Measurements from ENCODE around the gene MEIOC.

The MEIOC gene

DNA sequence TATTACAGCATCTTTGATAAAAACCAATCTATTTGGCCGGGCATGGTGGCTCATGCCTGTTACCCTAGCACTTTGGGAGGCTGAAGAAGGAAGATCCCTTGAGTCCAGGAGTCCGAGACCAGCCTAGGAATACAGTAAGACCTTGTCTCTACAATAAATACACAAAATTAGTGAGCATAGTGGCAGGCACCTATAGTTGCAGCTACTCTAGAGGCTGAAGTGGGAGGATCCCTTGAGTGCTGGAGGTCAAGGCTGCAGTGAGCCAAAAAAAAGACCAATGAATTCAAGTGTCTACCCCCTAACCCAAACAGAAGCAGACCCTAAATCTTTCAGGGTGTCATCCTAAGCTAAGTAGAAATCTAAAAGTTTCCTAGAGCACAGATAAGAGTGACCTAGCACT, 7.3 kb upstream of the MEIOC start:
- H3K4me3 ChIP-seq (ENCODE audit: low read length) = no peak overlapping the region
- DNase-seq (ENCODE audit: low read depth) = no peak
- TF ChIP-seq, protein P1, sequence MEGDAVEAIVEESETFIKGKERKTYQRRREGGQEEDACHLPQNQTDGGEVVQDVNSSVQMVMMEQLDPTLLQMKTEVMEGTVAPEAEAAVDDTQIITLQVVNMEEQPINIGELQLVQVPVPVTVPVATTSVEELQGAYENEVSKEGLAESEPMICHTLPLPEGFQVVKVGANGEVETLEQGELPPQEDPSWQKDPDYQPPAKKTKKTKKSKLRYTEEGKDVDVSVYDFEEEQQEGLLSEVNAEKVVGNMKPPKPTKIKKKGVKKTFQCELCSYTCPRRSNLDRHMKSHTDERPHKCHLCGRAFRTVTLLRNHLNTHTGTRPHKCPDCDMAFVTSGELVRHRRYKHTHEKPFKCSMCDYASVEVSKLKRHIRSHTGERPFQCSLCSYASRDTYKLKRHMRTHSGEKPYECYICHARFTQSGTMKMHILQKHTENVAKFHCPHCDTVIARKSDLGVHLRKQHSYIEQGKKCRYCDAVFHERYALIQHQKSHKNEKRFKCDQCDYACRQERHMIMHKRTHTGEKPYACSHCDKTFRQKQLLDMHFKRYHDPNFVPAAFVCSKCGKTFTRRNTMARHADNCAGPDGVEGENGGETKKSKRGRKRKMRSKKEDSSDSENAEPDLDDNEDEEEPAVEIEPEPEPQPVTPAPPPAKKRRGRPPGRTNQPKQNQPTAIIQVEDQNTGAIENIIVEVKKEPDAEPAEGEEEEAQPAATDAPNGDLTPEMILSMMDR (IDR thresholded peaks at IDR 0.05; ENCODE audit: insufficient read depth, low read depth, low read length, missing control alignments) = no peak

DNA sequence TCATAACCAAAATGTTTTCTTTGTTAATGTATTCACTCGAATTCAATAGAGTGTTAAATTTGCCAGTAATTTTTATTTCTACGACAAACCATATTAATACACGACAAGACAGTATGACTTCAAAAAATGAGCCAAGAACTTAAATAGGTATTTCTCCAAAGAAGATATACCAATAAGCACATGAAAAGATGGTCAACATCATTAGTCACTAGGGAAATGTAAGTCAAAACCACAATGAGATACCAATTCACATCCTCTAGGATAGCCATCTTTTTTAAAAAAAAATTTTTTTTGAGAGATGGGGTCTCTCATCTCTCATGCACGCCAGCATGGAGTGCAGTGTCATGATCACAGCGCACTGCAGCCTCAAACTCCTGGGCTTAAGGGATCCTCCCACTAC, 5.0 kb upstream of the MEIOC start:
- no peak overlapping the region for H3K4me3 ChIP-seq (ENCODE audit: low read length)
- TF ChIP-seq, protein P1 (IDR thresholded peaks at IDR 0.05; ENCODE audit: insufficient read depth, low read depth, low read length, missing control alignments) = no peak
- no peak for DNase-seq (ENCODE audit: low read depth)

DNA sequence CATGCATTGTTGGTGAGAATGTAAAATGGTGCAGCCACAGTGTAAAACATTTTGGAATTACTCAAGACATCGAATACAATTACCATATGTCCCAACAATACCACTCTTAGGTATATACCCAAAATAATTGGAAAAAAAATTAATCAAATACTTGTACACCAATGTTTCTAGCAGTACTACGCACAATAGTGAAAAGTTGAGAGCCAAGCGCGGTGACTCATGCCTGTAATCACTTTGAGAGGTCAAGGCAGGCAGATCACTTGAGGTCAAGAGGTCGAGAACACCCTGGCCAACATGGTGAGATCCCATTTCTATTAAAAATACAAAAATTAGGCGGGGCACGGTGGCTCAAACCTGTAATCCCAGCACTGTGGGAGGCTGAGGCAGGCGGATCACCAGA, 3.5 kb upstream of the MEIOC start:
- no peak for DNase-seq (ENCODE audit: low read depth)
- TF ChIP-seq, protein P1 (IDR thresholded peaks at IDR 0.05; ENCODE audit: insufficient read depth, low read depth, low read length, missing control alignments) = no peak
- H3K4me3 ChIP-seq (ENCODE audit: low read length) = no peak overlapping the region

DNA sequence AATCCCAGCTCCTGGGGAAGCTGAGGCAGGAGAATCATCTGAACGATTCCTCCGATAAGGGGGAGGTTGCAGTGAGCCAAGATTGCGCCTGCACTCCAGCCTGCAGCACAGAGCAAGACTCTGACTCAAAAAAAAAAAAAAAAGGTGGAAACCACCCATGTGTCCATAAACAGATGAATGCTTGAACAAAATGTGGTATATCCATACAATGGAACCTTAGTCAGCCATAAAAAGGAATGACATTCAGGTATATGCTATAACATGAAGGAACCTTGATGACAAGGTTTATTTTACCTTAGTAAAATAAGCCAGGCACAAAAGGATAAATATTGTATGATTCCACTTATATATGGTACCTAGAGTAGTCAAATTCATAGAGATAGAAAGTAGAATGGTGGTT, 2.9 kb upstream of the MEIOC start:
- H3K4me3 ChIP-seq (ENCODE audit: low read length) = no peak overlapping the region
- no peak for DNase-seq (ENCODE audit: low read depth)
- TF ChIP-seq, protein P1 (IDR thresholded peaks at IDR 0.05; ENCODE audit: insufficient read depth, low read depth, low read length, missing control alignments) = no peak

DNA sequence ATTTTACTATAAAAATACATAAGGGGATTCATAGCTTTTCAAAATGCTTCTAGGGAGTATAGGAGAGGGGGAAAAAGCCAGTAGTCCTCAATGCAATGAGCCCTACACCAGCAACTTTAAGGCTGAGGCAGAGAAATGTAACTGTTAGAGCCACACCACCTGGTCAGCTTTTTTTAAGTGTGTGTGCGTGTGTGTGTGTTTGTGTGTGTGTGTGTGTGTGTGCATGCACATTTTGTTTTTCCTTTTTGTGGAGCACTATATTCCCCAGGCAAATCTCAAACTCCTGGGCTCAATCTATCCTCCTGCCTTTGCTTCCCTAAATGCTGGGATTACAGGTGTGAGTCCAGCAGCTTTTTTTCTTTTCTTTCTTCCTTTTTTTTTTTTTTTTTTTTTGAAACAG, 2.3 kb upstream of the MEIOC start:
- TF ChIP-seq, protein P1 (IDR thresholded peaks at IDR 0.05; ENCODE audit: insufficient read depth, low read depth, low read length, missing control alignments) = no peak
- no peak overlapping the region for H3K4me3 ChIP-seq (ENCODE audit: low read length)
- DNase-seq (ENCODE audit: low read depth) = no peak

DNA sequence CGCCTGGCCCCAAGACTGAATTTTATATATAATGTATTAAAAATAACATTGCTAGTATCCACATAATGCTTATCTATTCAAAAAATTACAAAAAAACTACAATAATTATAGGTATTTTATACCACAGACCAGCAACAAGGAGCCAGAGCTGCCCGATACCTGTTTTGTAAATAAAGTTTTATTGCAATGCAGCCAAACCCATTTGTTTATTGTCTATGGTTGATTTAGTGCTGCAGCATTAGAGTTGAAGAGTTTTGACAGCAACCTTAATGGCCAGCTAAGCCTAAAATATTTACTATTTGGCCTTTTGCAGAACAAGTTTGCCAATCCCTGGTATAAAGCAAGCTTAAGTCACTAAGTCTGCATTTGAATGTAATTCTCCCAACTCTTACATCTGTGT, 5.6 kb downstream of the MEIOC start:
- TF ChIP-seq, protein P1 (IDR thresholded peaks at IDR 0.05; ENCODE audit: insufficient read depth, low read depth, low read length, missing control alignments) = no peak
- DNase-seq (ENCODE audit: low read depth) = no peak

DNA sequence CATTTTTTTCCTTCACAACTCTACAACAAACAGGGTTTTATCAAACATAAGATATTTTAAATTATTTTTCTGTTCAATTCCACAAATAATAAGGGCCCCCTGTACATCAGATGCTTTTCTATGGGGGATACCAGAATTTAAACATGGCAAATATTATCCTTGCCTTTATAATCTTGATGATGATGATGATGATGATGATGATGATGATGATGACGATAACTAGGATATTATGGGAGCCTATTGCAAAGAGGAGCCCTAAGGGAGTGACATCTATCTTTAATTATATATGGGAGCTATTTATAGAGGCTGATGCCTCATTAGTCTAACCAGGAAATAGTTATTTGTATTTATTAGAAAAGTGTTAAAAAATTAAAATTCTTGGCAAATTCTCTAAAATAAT, 6.8 kb downstream of the MEIOC start:
- no peak for DNase-seq (ENCODE audit: low read depth)
- H3K4me3 ChIP-seq (ENCODE audit: low read length) = no peak overlapping the region
- TF ChIP-seq, protein P1 (IDR thresholded peaks at IDR 0.05; ENCODE audit: insufficient read depth, low read depth, low read length, missing control alignments) = no peak

More for the DNA sequence above, 5.6 kb downstream of the MEIOC start:
- no peak overlapping the region for H3K4me3 ChIP-seq (ENCODE audit: low read length)
